ENCODE measurements around the gene B4GALT2.

B4GALT2 gene

GRCh38 chr1:43969746-43970466 lies 9.1 kb upstream of the B4GALT2 start, which contains the start of gene DPH2:
DPH2 (plus strand) TSS chr1:43970010; CDS start chr1:43970176, 166 bp downstream.
- DNase-seq (ENCODE audit: low read depth) = peak; percentile 94

DNA sequence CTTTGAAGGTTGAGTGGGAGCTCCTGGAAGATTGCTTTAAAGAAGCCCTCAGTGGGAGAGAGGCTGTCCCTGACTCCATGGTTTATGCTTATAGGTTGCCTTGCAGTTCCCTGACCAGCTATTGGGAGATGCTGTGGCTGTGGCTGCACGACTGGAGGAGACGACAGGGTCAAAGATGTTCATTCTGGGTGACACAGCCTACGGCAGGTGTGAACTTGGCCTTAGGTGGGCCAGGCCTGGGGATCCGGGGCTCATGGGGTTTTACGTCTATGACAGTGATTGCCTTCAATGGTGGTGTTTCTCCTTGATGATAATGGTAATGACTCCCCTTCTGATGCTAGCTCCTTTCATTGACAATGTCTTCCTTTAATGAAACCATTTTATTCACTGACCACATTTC lies 8.5 kb upstream of the B4GALT2 start:
- no peak for DNase-seq (ENCODE audit: low read depth)

GRCh38 chr1:43970911-43971310 lies 8.1 kb upstream of the B4GALT2 start:
- no peak for DNase-seq (ENCODE audit: low read depth)

GRCh38 chr1:43971336-43971980 lies 7.6 kb upstream of the B4GALT2 start:
- DNase-seq (ENCODE audit: low read depth) = no peak

DNA sequence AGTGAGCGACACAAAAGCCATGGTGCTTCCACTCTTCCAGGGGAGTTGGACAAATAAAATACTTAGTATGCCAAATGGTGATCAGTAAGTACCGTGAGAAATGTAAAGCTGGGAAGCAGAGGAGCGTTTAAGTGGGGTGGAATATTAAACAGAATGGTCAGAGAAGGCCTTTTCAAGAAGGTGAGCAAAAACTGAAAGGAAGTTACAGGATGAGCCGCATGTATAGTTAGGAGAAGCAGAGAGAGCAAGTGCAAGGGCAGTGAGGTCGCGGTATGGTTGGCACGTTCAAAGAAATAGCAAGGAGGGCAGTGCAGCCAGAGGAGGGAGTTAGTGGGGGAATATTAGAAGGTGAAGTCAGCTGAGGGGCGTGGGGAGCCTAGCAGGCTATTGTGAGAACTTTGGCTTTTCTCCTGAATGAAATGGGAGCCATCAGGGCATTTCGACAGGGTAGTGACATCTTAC lies 5.0 kb upstream of the B4GALT2 start:
- no peak for DNase-seq (ENCODE audit: low read depth)

GRCh38 chr1:43974443-43975248 lies 4.4 kb upstream of the B4GALT2 start, which contains the start of gene ATP6V0B:
ATP6V0B (plus strand) TSS chr1:43974960; CDS start chr1:43975041, 81 bp downstream.
- peak; percentile 92 for DNase-seq (ENCODE audit: low read depth)

GRCh38 chr1:43975249-43975961 lies 3.6 kb upstream of the B4GALT2 start:
- DNase-seq (ENCODE audit: low read depth) = peak; percentile 48

- DNase-seq (ENCODE audit: low read depth) = no peak
These were observed 3.0 kb upstream of the B4GALT2 start for GRCh38 chr1:43976045-43976444.

GRCh38 chr1:43976890-43977289 lies 2.1 kb upstream of the B4GALT2 start:
- no peak for DNase-seq (ENCODE audit: low read depth)

GRCh38 chr1:43977376-43978263 lies 1.4 kb upstream of the B4GALT2 start:
- no peak for DNase-seq (ENCODE audit: low read depth)

GRCh38 chr1:43978264-43978550 lies 803 bp upstream of the B4GALT2 start:
- no peak for DNase-seq (ENCODE audit: low read depth)

GRCh38 chr1:43979261-43979527 lies 184 bp downstream of the B4GALT2 start:
- no peak for DNase-seq (ENCODE audit: low read depth)

DNA sequence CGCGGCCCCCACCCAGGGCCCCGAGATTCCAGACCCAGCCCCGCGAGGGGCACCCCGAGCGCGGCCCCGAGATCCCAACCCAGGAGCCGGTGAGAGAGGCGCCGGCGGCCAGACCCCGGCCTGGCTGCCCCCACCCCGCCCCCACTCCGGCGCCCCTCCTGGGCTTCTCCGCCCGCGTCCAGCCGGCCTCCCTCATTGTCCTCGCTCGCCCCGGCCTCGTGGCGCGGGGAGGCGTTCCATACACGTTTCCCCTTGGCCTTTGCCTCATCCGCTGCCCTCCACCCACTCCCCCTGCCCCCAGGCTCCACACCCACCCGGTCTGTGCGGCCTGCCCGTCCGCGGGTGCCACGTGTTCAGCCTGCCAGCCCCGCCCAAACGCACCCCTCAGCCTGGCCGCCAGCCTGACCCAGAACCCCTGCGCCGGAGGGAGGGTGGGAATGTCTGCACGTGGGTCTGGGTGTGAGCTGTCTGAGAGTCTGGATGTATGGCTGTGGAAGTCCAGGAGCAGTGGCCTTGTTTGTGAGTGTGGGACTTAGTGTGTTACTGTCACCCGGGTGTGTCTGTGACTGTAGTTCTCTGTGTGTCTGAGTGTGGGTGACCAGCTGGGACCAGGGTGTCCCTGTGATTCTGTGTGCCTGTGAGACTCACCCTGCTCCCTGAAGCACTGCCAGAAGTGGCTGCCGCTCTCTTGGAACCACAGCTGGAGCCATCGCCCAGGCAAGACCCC lies 681 bp downstream of the B4GALT2 start:
- no peak for DNase-seq (ENCODE audit: low read depth)

DNA sequence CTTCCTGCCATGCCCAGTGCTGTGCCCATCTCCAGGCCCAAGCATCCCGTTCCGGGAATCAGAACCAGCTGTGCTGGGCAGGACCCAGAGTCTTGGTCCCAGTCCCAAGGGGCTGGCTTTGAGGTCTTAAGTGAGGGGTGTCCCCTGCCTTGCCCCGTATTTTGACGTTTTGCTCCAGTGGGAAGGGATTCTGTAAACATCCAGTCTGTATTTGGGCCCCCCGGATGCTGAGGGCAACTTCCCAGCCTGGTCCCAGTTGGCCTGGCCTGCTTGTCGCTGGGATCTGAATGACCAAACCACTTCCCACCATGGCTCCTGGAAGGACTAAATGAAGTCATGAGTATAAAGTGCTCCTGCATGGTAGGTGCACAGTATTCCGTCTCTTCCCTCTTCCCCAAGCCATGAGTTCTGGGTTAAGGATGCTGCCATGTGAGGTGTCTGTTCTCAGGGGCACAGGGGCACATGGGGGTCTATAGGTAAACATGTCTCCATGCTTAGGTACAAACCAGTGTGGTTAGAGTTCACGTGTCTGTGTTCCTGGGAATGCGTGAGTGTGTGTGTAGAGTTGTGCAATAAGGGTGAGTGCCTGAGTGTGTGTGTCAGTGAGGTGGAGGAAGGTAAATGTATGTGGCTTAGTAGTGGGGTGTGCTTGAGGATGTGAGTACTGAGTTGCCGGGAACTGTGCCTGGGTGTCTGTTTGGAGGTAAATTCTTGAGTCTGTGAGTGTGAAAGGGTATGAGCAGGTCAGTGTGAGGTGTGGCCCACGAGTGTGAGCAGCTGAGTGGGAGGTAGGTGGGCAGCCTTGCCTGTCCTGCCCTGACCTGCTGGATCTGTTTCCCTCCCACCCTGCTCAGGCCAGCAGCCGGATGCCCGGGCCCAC lies 1.5 kb downstream of the B4GALT2 start:
- no peak for DNase-seq (ENCODE audit: low read depth)

DNA sequence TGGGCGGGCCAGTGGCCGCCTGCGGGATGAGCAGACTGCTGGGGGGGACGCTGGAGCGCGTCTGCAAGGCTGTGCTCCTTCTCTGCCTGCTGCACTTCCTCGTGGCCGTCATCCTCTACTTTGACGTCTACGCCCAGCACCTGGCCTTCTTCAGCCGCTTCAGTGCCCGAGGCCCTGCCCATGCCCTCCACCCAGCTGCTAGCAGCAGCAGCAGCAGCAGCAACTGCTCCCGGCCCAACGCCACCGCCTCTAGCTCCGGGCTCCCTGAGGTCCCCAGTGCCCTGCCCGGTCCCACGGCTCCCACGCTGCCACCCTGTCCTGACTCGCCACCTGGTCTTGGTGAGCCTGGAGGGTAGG lies 2.1 kb downstream of the B4GALT2 start:
- no peak for DNase-seq (ENCODE audit: low read depth)

- DNase-seq (ENCODE audit: low read depth) = no peak
These were observed 2.6 kb downstream of the B4GALT2 start for GRCh38 chr1:43981636-43982035.

GRCh38 chr1:43982241-43982640 lies 3.2 kb downstream of the B4GALT2 start:
- no peak for DNase-seq (ENCODE audit: low read depth)

GRCh38 chr1:43982808-43983207 lies 3.8 kb downstream of the B4GALT2 start:
- no peak for DNase-seq (ENCODE audit: low read depth)

GRCh38 chr1:43983253-43983899 lies 4.4 kb downstream of the B4GALT2 start:
- no peak for DNase-seq (ENCODE audit: low read depth)

Measured in T follicular helper cell (primary cell).